Measurements from ENCODE around the gene SAPCD2.

Gene SAPCD2

GRCh38 chr9:137017791-137018497 is 52.4 kb downstream of the SAPCD2 start:
- no peak for DNase-seq (ENCODE audit: low read depth)

- no peak for DNase-seq (ENCODE audit: low read depth)
Observed at GRCh38 chr9:137017071-137017470, 53.3 kb downstream of the SAPCD2 start.

- no peak for DNase-seq (ENCODE audit: low read depth)
Observed at GRCh38 chr9:137016436-137016835, 53.9 kb downstream of the SAPCD2 start.

DNA sequence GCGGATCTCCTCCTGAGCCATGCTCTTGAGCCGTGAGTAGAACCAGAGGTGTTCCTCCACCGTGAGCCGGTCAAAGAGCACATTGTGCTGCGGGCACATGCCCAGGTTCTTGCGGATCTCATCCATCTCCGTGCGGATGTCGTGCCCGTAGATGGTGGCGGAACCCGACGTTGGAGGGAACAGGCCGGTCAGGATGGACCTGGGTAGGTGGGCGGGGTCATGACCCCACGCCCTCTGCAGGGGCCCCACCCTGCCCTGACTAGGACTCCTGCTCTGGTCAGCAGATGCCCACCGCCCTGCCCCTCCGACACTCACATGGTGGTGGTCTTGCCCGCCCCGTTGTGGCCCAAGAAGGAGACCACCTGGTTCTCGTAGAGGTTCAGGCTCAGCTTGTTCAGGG is 54.4 kb downstream of the SAPCD2 start:
- DNase-seq (ENCODE audit: low read depth), result no peak

DNA sequence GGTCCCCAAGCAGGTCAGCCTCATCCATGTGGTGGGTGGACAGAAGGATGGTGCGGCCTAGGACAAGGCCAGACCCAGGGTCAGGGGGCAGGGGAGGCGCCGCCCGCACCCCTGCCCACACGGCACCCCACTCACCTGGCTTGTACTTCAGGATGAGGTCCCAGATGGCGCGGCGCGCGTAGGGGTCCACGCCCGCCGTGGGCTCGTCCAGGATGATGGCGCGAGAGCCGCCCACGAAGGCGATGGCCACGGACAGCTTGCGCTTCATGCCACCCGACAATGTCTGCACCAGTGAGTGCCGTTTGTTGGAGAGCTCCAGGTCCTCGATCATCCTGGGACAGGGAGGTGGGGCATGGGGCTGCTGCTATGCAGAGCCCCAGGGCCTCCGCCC is 54.8 kb downstream of the SAPCD2 start:
- DNase-seq (ENCODE audit: low read depth), result no peak

DNA sequence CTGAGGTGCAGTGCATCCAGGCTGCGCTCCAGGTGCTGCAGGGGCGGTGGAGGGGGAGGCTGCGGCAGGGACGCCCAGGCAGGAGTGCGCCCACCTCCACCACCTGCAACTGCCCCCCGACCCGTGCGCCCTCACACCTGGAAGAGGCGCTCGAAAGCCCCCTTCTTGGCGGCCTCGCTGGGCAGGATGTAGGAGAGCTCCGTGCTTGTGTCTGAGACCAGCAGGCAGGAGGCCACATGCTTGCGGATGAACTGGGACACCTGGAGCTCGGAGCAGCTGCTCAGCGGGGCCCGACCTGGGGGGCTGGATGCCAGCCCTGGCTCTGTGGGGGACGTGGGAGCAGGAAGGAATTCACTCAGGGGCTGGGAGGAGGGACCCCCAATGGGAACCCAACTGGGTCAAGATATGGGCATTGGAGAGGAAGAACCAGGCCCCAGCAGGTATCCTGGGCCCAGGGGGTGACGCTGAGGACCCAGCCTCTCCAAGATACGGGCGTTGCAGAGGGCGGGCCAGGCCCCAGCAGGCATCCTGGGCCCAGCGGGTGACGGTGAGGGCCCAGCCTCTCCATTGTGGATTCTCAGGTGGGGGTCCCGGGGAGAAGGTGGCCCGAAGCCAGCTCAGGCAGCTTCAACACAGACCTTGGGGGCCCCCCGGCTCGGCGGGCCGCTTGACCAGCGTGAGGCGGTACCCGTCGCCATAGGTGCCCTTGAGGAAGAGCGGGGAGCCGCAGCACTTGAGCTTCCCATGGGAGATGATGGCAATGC is 55.4 kb downstream of the SAPCD2 start:
- DNase-seq (ENCODE audit: low read depth), result no peak

GRCh38 chr9:137014166-137014565 is 56.2 kb downstream of the SAPCD2 start:
- DNase-seq (ENCODE audit: low read depth), result no peak

DNA sequence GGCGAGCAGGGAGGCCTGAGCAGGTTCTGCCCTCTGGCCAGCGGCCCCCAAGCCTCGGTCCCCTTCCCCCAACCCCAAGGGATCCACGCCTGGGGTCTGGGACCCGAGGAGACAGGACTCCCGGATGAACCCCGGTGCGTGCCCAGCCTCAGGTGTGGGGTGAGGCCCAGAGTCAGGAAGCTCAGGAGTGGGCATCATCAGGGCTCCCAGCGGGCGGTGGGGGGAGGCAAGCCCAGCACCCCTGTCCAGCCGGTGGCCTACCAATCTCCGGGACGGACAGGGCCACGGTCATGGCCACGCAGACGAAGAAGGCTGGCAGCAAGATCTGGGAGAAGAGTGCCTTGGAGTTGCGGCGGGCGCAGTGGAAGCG is 56.8 kb downstream of the SAPCD2 start:
- no peak for DNase-seq (ENCODE audit: low read depth)

- no peak for DNase-seq (ENCODE audit: low read depth)
Observed at GRCh38 chr9:137012694-137013570, 57.4 kb downstream of the SAPCD2 start.
